OCI-LY1 (cell line): ENCODE data around the gene ZBTB17.

Source experiments
- CTCF ChIP-seq: fragments of 200-600 bp; sonication (generic), shearing (Covaris generic); IDR thresholded peaks from 2 replicates; pipeline ENCODE4 v1.5.1; 2017; ENCODE audit warnings: mild to moderate bottlenecking, antibody characterized with exemption, low read length, moderate library complexity, mixed read lengths
- EZH2 ChIP-seq: fragments of 200-600 bp; sonication (generic), shearing (Covaris generic); IDR thresholded peaks from 2 replicates; pipeline ENCODE4 v1.8.0; 2017; ENCODE audit warnings: borderline replicate concordance, mixed run types, mild to moderate bottlenecking, antibody characterized with exemption, low read length, moderate library complexity, mixed read lengths

DNA sequence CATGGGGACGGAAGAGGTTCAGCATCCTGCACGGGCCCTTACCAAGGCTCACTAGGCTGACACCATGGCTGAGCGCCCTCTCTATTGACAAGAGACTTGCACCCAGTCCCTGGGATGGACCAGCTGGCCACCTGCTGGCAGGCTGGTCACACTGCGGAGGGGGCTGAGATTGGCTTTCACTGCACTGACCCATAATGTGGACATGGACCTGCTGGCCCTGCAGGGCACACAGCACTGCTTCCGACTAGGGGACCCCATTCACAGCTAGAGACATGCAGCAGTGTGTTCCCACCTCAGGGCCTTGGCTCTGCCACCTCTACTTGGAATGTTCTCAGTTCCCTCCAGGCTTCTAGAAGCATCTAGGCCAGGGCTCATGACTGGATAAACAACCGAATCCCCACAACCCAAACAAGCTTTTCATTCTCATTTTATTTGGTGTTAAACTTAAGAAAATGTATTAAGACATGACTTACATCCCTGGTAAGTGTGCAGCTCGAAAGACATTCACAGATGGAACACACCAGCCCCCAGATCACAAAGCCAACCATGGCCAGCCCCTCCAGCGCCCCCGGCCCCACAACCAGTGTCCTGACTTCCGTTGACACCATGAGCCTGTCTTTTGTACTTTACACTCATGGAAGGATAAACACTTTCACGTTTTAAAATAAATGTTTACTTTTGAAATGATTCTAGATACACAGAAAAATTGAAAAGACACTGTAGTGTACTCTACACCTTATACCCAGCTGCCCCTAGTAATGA is 18.9 kb upstream of the ZBTB17 start:
- peak; percentile 20; the same call in 1 of the 2 replicates for TF ChIP-seq CTCF
- TF ChIP-seq EZH2, result no peak
